GM12864 (cell line): ENCODE data around the gene SLAMF8.

Experiments
- DNase-seq: peaks from one replicate; pipeline ENCODE4 v3.0.0-alpha.2; 2011; ENCODE audit warnings: low read depth
- H3K4me3 ChIP-seq: 2 replicates; pipeline ENCODE4 v1.5.1; 2011; ENCODE audit warnings: mild to moderate bottlenecking, low read depth, low read length, control low read depth
- CTCF ChIP-seq: IDR thresholded peaks from 2 replicates; pipeline ENCODE4 v1.5.1; 2011; ENCODE audit warnings: low read depth, mild to moderate bottlenecking, moderate library complexity, low read length, control low read depth, inconsistent platforms; ENCODE audit errors: missing control alignments

Gene SLAMF8

GRCh38 chr1:159883134-159883533 lies 56.5 kb downstream of the SLAMF8 start:
- no peak overlapping the region for H3K4me3 ChIP-seq
- TF ChIP-seq CTCF = no peak
- DNase-seq = no peak

- TF ChIP-seq CTCF = no peak
- no peak overlapping the region for H3K4me3 ChIP-seq
- no peak for DNase-seq
These were observed 57.6 kb downstream of the SLAMF8 start for GRCh38 chr1:159884296-159884695.
